Activated CD8-positive, alpha-beta memory T cell treated with anti-CD3 and anti-CD28 coated beads, Interleukin-2, amount 50 U/mL, for 4 hours (primary cell): ENCODE measurements around the gene COL18A1.
"Not testable (repeated sequence)": the region's sequence is repeated elsewhere in the genome, so short reads cannot be mapped to it uniquely, and the experiment has no call there.

Source experiments
- DNase-seq: peaks from one replicate; pipeline ENCODE4 v3.0.0-alpha.2; 2020

Gene COL18A1

GRCh38 chr21:45404730-45405270 lies at the start of gene COL18A1:
TSS of gene COL18A1 (plus strand) at chr21:45405165. CDS start at chr21:45405231, 66 bp downstream.
- DNase-seq, result peak; percentile 40

DNA sequence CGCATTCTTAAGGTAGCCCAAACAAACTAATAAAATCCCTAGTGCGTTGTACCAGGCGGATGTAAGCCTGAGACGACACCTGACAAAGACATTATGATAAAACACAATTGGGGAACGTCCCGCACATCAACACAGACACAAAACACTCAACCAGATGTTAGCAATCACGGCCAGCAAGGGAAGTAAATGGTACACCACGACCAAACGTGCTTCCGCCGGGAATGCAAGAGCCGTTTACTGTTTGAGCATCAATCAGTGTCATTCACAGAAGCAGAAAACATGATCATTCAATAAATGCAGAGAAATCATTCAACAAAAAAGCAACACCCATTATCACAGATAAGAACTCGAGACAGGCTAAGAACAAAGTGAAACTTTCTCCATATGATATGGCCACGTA lies 49.4 kb upstream of the COL18A1 start:
- no peak for DNase-seq

GRCh38 chr21:45356251-45356650 lies 48.7 kb upstream of the COL18A1 start:
- DNase-seq, result no peak

DNA sequence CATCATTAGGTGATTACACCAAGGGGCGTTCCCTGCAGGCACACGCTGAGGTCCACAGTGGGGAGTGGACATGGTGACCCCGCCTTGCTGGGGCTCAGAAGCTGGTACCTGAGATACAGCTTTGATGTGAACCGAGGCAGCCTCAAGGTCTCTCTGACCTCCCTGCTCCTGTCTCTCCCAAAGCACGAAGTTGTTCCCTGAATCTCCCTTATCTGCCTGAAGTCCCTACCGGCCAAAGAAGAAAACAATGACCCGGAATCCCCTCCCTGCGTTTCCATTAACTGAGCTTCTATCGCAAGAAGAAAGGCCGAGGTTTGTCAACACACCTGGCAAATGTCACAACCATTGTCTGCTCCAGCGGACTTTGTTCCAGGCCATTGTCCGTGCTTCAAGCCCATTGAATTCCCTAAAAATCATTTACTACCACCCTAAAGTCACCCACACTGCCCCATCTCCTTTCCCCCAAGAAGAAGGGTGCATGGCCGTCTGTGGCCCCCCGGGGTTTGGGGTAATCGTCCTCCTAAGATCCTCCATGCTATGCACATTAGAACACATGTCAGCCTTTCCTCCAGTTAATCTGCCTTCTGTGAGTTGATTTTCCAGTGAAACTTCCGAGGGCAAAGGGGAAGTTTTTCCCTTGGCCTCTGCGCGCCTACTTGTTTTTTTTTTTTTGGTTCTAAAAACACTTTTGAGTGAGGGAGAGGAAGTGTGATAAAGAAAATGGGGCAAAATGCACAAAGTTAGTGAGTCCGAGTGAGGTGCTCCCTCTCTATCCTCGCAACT lies 48.1 kb upstream of the COL18A1 start:
- DNase-seq, result no peak

DNA sequence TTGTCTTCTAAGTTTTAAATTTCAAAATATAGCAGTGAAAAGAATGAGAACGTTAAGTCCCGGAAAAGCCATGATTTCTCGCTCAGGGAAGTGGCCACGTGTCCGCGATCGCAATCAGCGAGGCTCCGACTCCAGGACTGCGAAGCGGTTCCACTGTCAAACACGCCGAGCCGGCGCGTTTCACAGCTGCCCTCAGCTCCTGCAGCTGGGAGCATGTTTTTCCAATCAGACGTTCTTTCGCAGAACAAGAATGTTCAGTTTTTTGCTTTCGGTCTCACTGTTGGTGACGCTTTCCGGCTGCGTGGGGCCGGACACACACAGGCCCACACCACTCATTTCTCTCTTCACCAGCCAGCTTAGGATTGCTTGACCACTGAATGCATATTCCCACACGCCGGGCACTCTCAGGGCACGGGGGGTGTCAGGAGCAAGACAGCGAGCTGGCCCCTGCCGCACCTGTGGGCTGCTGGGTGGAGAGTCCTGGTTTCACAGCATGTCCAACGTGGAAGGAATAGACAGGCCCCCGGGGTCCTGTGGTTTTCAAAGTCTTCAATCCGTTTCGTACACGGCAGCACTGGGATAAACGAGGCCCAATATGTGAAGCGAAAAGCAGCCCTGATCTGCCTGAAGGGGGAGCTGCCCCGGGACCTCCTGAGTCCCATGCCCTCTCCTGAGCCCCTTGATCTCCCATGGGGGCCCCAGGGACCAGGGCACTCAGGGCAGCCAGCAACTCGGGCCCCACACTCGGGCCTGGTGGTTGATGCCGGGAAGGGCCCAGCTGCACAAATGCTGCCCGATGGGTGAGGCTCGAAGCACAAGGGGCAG lies 47.3 kb upstream of the COL18A1 start:
- DNase-seq, result no peak

DNA sequence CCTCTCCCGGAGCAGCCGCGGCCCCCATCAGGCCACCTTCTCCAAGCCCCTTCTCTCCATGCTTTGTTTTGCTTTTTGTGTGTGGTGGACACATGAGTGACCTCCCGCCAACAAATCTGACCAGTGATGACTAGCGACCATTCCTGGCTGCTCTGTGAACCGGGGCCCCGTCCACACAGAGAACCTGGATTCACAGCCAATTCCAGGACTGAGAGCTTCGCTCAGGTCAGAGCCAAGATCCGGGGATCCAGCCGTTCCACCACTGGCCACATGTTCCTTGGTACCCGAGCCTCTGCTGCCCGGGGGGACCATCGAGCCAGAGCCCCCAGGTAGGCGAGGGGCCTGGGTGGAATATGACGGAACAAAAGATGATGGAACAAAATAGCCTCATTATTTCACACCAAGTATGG lies 46.7 kb upstream of the COL18A1 start:
- DNase-seq, result no peak

DNA sequence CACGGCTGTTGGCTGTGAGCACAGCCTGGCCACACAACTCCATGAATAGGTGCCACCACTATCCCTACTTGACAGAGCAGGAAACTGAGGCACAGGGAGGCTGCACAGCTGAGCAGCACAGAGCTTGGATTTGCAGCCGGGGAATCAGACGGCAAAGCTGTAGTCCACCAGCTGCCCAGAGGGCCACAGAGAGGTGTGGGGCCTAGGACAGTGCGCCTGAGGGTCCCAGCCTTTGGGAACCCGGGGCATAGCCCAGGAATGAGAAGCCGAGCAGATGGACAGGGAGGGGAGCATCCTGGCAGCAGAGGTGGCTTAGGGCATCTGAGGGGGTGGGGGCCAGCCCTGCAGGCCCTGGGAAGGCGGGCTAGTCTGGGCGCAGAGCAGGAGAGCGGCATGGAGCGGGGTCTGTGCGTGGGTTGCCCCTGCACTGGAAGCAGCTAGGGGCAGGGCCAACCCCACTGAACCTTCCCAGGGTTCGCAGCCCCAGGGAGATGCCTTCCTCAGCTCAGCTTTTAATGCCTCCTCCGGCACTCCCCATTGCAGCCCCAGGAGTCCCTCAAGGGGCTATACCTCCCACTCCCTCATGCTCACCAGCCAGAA lies 46.2 kb upstream of the COL18A1 start:
- DNase-seq, result no peak

GRCh38 chr21:45359451-45360217 lies 45.3 kb upstream of the COL18A1 start:
- no peak for DNase-seq

- DNase-seq, result no peak
Measured at GRCh38 chr21:45361033-45361997, 43.6 kb upstream of the COL18A1 start.

DNA sequence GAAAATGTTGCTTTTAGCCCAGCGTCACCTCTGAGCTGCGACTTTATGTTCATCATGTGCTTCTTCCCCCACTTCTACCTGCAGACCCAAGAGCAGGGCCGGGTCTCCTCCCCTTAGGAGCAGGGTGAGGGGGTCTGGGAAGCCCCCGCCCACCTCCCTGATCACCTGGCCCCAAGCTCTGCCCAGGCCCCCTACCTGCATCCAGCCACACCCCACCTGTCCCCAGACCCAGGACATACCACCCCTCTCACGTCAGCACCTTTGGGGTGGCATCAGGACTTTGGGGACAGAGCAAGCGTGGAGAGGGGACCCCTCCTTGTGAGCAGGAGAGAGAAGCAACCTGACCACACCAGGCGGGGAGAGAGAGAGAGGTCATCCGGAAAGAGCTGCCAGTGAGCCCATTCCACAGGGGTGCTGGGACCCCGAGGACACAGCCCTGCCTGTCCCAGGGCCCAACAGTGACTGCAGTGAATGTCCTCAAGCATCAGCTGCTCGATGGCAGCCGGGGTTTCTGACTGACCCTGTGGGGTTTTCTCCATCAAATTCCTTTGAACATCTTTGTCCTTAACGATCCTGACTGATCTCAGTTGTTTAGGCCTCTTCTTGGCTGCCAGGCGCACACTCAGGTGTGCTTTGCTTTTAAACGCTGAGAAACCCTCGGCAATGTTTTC lies 42.8 kb upstream of the COL18A1 start:
- no peak for DNase-seq

GRCh38 chr21:45362748-45363145 lies 42.2 kb upstream of the COL18A1 start:
- no peak for DNase-seq

DNA sequence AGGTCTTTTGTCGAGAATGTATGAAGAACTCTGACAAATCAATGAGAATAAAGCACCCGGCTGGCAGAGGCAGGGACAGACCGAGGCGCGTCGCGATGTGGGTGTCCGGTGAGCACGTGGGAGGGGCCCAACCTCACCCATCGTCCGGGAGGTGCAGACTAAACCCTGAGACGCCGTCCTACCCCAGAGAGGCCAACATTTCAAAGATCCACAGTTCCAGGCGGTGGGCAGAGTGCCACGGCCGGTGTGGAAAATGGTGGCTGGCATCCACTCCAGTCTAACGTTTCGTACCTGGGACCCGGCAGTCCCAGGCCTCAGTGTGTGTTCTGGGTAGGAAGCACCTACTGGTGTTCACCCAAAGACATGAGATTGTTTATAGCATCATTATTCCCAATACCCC lies 41.7 kb upstream of the COL18A1 start:
- DNase-seq, result not testable (repeated sequence)

DNA sequence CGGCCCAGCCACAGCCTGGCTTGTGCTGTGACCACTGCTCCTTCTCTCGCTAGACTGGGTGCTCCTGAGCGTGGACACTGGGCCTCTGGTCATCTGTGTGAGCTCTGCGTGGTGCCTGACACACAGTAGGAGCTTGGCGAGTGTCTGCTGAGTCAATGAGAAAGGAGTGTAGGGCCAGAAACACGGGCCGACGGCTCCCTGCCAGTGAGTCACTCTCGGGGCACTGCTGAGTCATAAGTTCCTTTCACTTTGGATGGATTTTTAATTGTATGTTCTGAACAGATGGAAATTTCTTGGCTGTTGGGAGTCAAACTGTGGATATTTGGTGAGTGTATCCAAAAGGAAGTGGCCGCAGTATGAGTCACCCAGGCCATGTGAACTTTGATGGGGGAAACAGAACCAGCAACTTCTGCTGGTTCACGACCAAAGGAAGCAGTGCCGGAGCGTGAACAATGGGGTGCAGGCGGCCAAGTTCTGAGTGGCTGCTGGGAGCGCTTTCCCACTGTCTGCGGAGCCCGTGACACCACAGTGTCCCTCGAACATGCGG lies 41.0 kb upstream of the COL18A1 start:
- DNase-seq, result no peak

DNA sequence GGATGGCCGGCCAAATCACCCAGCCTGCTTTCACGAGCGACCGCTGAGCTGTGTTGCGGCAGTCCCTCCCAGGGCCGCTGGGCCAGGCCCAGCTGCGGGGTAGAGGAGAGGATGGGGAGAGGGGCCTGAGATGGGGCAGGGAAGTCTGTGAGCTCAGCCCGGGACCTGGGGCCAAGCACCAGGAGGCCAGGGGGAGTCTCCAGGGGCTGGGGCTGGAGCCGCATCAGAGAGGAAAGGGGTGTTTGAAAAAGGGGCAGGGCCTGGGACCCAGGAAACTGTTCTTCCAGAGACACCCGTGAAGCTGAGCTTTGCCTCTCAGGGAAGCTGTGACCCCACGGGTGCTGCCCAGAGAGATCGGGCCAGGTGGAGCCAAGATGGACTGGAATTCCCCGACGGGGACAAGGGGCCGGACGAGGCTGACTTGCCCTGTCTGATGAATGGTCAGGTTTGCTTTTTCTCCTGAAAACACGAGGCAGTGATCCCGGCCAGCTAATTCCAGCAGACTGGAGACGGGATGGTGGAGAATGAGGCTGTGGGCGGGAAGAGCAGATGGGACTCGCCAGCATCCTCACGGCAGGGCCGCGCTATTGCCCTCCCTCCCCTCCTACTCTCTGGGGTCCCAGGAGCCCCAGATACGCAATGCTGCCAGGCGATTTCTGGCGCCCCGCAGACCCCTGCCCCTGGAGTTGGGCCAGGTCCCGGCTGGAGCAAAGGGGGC lies 40.3 kb upstream of the COL18A1 start:
- no peak for DNase-seq

DNA sequence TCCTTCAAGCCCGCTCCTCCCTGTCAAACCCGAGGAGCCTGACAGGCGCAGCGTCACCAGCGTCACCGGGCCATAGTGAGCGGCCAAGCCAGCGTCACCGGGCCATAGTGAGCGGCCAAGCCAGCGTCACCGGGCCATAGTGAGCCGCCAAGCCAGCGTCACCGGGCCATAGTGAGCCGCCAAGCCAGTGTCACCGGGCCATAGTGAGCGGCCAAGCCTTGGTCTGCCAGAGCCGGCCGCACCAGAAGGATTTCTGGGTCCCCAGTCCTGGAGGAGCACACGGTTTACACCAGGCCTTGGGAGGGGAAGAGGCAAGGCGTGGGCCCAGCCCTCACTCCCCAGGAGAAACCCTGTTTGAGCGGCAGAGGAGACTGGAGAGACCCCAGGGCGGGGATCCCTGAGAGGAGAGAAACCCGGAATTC lies 39.8 kb upstream of the COL18A1 start:
- no peak for DNase-seq

- no peak for DNase-seq
Measured at GRCh38 chr21:45365608-45366241, 39.2 kb upstream of the COL18A1 start.

- DNase-seq, result no peak
Measured at GRCh38 chr21:45366476-45366875, 38.5 kb upstream of the COL18A1 start.

- DNase-seq, result no peak
Measured at GRCh38 chr21:45366931-45367401, 38.0 kb upstream of the COL18A1 start.
